ENCODE data around the gene HOXC6.

HOXC6 gene

DNA sequence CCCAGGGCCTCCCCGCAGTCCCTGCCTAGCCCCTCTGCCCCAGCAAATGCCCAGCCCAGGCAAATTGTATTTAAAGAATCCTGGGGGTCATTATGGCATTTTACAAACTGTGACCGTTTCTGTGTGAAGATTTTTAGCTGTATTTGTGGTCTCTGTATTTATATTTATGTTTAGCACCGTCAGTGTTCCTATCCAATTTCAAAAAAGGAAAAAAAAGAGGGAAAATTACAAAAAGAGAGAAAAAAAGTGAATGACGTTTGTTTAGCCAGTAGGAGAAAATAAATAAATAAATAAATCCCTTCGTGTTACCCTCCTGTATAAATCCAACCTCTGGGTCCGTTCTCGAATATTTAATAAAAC is 2.2 kb downstream of the HOXC6 start:
- ChIA-PET CTCF (interaction anchor here (0.7 to 5.4 kb wide), 10 partner anchors 14 to 322 kb away, joined by 3 to 109 read pairs (median 39); partner anchors contain the start of genes HOXC10, HOXC8 and SMUG1), POLR2A (interaction anchor here (5.0 kb wide), 1 partner anchor 13 kb away, joined by 22 read pairs; no protein-coding TSS in a partner anchor)
- peaks cover 4 to 13% of the 10 kb centered on the region in 2 experiments; a peak in 2 of 3 replicates for H3K36me3 ChIP-seq (ENCODE audit: control insufficient read depth in 2 of 2, insufficient read depth in 1 of 2, low read length in 2 of 2)
- H3K4me3 ChIP-seq (ENCODE audit: low read depth, low read length), result no peak overlapping the region
- no peaks in the 10 kb centered on the region for H3K9me3 ChIP-seq (ENCODE audit: control insufficient read depth, insufficient read depth, low read depth, low read length)
- H3K4me1 ChIP-seq (ENCODE audit: control insufficient read depth, insufficient read depth, low read length), result peaks cover 40% of the 10 kb centered on the region
- TF ChIP-seq ZNF664 (tag by site-specific recombination; IDR thresholded peaks at IDR 0.05) (no peak), ZNF521 (tag by site-specific recombination; IDR thresholded peaks at IDR 0.05) (no peak), ZNF155 (tag by site-specific recombination; IDR thresholded peaks at IDR 0.05) (no peak), KLF1 (tag by site-specific recombination; IDR thresholded peaks at IDR 0.05) (no peak), ZFP41 (tag by site-specific recombination; IDR thresholded peaks at IDR 0.05; ENCODE audit: borderline replicate concordance) (no peak), ZBTB20 (tag by site-specific recombination; IDR thresholded peaks at IDR 0.05) (no peak), ZNF555 (tag by site-specific recombination; conservative IDR thresholded peaks at IDR 0.05) (no peak), ZBTB48 (tag by site-specific recombination; IDR thresholded peaks at IDR 0.05) (no peak), GLIS2 (tag by site-specific recombination; IDR thresholded peaks at IDR 0.05) (no peak), ZFP37 (tag by site-specific recombination; IDR thresholded peaks at IDR 0.05) (no peak), ZNF623 (tag by site-specific recombination; IDR thresholded peaks at IDR 0.05) (no peak), ZSCAN16 (tag by site-specific recombination; IDR thresholded peaks at IDR 0.05) (no peak), YY2 (tag by site-specific recombination; IDR thresholded peaks at IDR 0.05) (no peak), GFI1B (tag by site-specific recombination; IDR thresholded peaks at IDR 0.05) (no peak), KLF16 (tag by site-specific recombination; IDR thresholded peaks at IDR 0.05) (no peak)
- TF ChIP-seq, protein P1, sequence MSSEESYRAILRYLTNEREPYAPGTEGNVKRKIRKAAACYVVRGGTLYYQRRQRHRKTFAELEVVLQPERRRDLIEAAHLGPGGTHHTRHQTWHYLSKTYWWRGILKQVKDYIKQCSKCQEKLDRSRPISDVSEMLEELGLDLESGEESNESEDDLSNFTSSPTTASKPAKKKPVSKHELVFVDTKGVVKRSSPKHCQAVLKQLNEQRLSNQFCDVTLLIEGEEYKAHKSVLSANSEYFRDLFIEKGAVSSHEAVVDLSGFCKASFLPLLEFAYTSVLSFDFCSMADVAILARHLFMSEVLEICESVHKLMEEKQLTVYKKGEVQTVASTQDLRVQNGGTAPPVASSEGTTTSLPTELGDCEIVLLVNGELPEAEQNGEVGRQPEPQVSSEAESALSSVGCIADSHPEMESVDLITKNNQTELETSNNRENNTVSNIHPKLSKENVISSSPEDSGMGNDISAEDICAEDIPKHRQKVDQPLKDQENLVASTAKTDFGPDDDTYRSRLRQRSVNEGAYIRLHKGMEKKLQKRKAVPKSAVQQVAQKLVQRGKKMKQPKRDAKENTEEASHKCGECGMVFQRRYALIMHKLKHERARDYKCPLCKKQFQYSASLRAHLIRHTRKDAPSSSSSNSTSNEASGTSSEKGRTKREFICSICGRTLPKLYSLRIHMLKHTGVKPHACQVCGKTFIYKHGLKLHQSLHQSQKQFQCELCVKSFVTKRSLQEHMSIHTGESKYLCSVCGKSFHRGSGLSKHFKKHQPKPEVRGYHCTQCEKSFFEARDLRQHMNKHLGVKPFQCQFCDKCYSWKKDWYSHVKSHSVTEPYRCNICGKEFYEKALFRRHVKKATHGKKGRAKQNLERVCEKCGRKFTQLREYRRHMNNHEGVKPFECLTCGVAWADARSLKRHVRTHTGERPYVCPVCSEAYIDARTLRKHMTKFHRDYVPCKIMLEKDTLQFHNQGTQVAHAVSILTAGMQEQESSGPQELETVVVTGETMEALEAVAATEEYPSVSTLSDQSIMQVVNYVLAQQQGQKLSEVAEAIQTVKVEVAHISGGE (tag by site-specific recombination; conservative IDR thresholded peaks at IDR 0.05; ENCODE audit: low read depth), result no peak
- TF ChIP-seq, protein P2, sequence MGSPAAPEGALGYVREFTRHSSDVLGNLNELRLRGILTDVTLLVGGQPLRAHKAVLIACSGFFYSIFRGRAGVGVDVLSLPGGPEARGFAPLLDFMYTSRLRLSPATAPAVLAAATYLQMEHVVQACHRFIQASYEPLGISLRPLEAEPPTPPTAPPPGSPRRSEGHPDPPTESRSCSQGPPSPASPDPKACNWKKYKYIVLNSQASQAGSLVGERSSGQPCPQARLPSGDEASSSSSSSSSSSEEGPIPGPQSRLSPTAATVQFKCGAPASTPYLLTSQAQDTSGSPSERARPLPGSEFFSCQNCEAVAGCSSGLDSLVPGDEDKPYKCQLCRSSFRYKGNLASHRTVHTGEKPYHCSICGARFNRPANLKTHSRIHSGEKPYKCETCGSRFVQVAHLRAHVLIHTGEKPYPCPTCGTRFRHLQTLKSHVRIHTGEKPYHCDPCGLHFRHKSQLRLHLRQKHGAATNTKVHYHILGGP (tag by site-specific recombination; IDR thresholded peaks at IDR 0.05), result no peak
- TF ChIP-seq, protein P3, sequence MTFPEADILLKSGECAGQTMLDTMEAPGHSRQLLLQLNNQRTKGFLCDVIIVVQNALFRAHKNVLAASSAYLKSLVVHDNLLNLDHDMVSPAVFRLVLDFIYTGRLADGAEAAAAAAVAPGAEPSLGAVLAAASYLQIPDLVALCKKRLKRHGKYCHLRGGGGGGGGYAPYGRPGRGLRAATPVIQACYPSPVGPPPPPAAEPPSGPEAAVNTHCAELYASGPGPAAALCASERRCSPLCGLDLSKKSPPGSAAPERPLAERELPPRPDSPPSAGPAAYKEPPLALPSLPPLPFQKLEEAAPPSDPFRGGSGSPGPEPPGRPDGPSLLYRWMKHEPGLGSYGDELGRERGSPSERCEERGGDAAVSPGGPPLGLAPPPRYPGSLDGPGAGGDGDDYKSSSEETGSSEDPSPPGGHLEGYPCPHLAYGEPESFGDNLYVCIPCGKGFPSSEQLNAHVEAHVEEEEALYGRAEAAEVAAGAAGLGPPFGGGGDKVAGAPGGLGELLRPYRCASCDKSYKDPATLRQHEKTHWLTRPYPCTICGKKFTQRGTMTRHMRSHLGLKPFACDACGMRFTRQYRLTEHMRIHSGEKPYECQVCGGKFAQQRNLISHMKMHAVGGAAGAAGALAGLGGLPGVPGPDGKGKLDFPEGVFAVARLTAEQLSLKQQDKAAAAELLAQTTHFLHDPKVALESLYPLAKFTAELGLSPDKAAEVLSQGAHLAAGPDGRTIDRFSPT (tag by site-specific recombination; IDR thresholded peaks at IDR 0.05), result no peak
- TF ChIP-seq, protein P4, sequence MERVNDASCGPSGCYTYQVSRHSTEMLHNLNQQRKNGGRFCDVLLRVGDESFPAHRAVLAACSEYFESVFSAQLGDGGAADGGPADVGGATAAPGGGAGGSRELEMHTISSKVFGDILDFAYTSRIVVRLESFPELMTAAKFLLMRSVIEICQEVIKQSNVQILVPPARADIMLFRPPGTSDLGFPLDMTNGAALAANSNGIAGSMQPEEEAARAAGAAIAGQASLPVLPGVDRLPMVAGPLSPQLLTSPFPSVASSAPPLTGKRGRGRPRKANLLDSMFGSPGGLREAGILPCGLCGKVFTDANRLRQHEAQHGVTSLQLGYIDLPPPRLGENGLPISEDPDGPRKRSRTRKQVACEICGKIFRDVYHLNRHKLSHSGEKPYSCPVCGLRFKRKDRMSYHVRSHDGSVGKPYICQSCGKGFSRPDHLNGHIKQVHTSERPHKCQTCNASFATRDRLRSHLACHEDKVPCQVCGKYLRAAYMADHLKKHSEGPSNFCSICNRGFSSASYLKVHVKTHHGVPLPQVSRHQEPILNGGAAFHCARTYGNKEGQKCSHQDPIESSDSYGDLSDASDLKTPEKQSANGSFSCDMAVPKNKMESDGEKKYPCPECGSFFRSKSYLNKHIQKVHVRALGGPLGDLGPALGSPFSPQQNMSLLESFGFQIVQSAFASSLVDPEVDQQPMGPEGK (tag by site-specific recombination; IDR thresholded peaks at IDR 0.05), result no peak
- no peak overlapping the region for H3K27ac ChIP-seq (ENCODE audit: extremely low read depth, low read depth, low read length)
